ENCODE data around the gene MAGI1.

MAGI1 gene

DNA sequence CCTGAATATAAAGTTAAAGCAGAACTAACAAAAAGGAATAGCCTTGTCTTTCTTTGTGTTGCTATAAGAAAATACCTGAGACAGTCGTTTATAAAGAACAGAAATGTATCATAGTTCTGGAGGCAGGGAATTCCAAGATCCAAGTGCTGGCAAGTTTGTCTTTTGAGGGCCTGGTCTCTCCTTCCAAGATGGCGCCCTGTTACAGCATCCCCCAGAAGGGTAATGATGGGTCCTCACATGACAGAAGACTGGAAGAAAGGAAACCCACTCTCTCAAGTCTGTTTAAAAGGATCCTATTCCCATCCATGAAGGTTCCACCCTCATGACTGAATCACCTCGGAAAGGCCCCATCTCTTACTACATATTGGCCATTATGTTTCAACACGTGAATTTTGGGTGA lies 435.1 kb downstream of the MAGI1 start:
- H3F3A ChIP-seq (ENCODE audit: insufficient read depth), result no peaks in the 10 kb centered on the region
- no peak overlapping the region for H2AFZ ChIP-seq (ENCODE audit: low read depth, low read length, severe bottlenecking)
- H3K9ac ChIP-seq (ENCODE audit: low read length), result no peak overlapping the region

GRCh38 chr3:65600888-65601287 lies 437.8 kb downstream of the MAGI1 start:
- Histone ChIP-seq H2AFZ (ENCODE audit: low read depth, low read length, severe bottlenecking) (no peak overlapping the region), H3K27me3 (ENCODE audit: low read length) (no peaks in the 10 kb centered on the region), H3K27ac (ENCODE audit: low read depth, low read length) (no peak overlapping the region), H3K4me2 (ENCODE audit: low read depth, low read length, poor library complexity, severe bottlenecking) (no peak overlapping the region), H4K20me1 (ENCODE audit: low read depth, low read length) (no peaks in the 10 kb centered on the region), H3K9me3 (ENCODE audit: insufficient read depth, low read length) (no peaks in the 10 kb centered on the region), H3K36me3 (ENCODE audit: low read length) (no peaks in the 10 kb centered on the region), H3K9me2 (replicated peaks; ENCODE audit: insufficient read depth, low read length) (no peaks in the 10 kb centered on the region), H3F3A (ENCODE audit: insufficient read depth) (no peaks in the 10 kb centered on the region), H3K79me2 (ENCODE audit: insufficient read depth, low read length) (no peaks in the 10 kb centered on the region), H3K4me3 (ENCODE audit: insufficient read depth, low read length, poor library complexity, severe bottlenecking) (no peak overlapping the region), H3K9ac (ENCODE audit: low read length) (no peak overlapping the region)
- no peak for TF ChIP-seq EZH2phosphoT487 (conservative IDR thresholded peaks at IDR 0.05; ENCODE audit: low read length)
- no peak for TF ChIP-seq CTCF (IDR thresholded peaks at IDR 0.05; ENCODE audit: insufficient read depth, low read length, poor library complexity, severe bottlenecking)

More for the DNA sequence above, 435.1 kb downstream of the MAGI1 start:
- Histone ChIP-seq H3K9me2 (replicated peaks; ENCODE audit: insufficient read depth, low read length) (no peaks in the 10 kb centered on the region), H3K9me3 (ENCODE audit: insufficient read depth, low read length) (no peaks in the 10 kb centered on the region), H4K20me1 (ENCODE audit: low read depth, low read length) (no peaks in the 10 kb centered on the region), H3K4me3 (ENCODE audit: insufficient read depth, low read length, poor library complexity, severe bottlenecking) (no peak overlapping the region), H3K4me2 (ENCODE audit: low read depth, low read length, poor library complexity, severe bottlenecking) (no peak overlapping the region), H3K27me3 (ENCODE audit: low read length) (no peaks in the 10 kb centered on the region), H3K79me2 (ENCODE audit: insufficient read depth, low read length) (no peaks in the 10 kb centered on the region), H3K27ac (ENCODE audit: low read depth, low read length) (no peak overlapping the region), H3K36me3 (ENCODE audit: low read length) (no peaks in the 10 kb centered on the region)
- TF ChIP-seq CTCF (IDR thresholded peaks at IDR 0.05; ENCODE audit: insufficient read depth, low read length, poor library complexity, severe bottlenecking) (no peak), EZH2phosphoT487 (conservative IDR thresholded peaks at IDR 0.05; ENCODE audit: low read length) (no peak)

DNA sequence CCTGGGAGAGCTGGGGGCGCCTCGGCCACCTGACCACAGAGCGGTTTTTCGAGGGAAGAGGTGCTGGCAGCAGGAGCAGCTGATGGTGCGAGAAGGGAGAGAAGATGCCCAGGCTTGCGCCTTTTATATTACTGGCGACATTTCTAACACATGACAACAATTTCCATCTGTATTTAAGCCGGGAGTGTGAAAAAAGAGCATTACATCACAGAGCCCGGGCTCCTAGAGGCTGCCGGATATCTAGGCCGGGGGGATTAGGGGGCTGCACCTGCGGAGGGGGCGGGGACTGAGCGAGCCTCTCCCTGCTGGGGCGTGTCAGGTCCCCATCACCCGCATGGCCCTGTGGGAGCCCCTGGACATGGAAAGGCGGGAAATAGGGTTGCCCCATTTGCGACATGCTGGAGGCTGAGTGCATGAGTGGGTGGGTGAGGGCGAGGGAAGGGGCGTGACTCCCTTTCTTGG lies 440.7 kb downstream of the MAGI1 start:
- TF ChIP-seq CTCF (IDR thresholded peaks at IDR 0.05; ENCODE audit: insufficient read depth, low read length, poor library complexity, severe bottlenecking) (no peak), EZH2phosphoT487 (conservative IDR thresholded peaks at IDR 0.05; ENCODE audit: low read length) (no peak)
- Histone ChIP-seq H3K27ac (ENCODE audit: low read depth, low read length) (no peak overlapping the region), H2AFZ (ENCODE audit: low read depth, low read length, severe bottlenecking) (no peak overlapping the region), H3K79me2 (ENCODE audit: insufficient read depth, low read length) (no peaks in the 10 kb centered on the region), H3K36me3 (ENCODE audit: low read length) (no peaks in the 10 kb centered on the region), H3K9ac (ENCODE audit: low read length) (no peak overlapping the region), H3F3A (ENCODE audit: insufficient read depth) (no peaks in the 10 kb centered on the region), H3K4me3 (ENCODE audit: insufficient read depth, low read length, poor library complexity, severe bottlenecking) (no peak overlapping the region), H3K4me2 (ENCODE audit: low read depth, low read length, poor library complexity, severe bottlenecking) (no peak overlapping the region), H4K20me1 (ENCODE audit: low read depth, low read length) (no peaks in the 10 kb centered on the region), H3K9me2 (replicated peaks; ENCODE audit: insufficient read depth, low read length) (no peaks in the 10 kb centered on the region), H3K27me3 (ENCODE audit: low read length) (no peaks in the 10 kb centered on the region), H3K9me3 (ENCODE audit: insufficient read depth, low read length) (no peaks in the 10 kb centered on the region)
